HepG2 (cell line): ENCODE results near the gene COLGALT1. TPM values are rescaled to one million over a fixed set of nuclear protein-coding genes. Genes with fewer than 3 reads are reported as not detected.
"Not testable (repeated sequence)": the region's sequence is repeated elsewhere in the genome, so short reads cannot be mapped to it uniquely, and the experiment has no call there.

Source experiments
- ATAC-seq: fragments of 200-7000 bp; cut with Tn5 transposase; 3 replicates; pipeline ENCODE4 v1.9.1; 2020; ENCODE audit warnings: mild to moderate bottlenecking, moderate library complexity
- BruUV-seq: library from RNA; stranded (reverse); fragments of 400-500 nt; replicated peaks from 2 replicates; lab custom pipeline; 2021; lab: Mats Ljungman, UMichigan
- CTCF ChIA-PET: fragments of 300-600 bp; formaldehyde crosslinking; extraction: SDS; loops from one replicate; lab custom pipeline; 2021; ENCODE audit warnings: low total read pairs, inconsistent platforms, low intra/inter-chr PET ratio; lab: Yijun Ruan, JAX
- POLR2A ChIA-PET: fragments of 350-600 bp; sonication (Branson Sonifier 250); formaldehyde crosslinking; loops from one replicate; lab custom pipeline; 2020; ENCODE audit warnings: antibody characterized with exemption, inconsistent platforms; lab: Yijun Ruan, JAX
- DNase-seq: peaks from one replicate; pipeline ENCODE4 v3.0.0-alpha.2; 2015; ENCODE audit warnings: low spot score
- FAIRE-seq: peaks from 3 replicates; lab custom pipeline; 2011; peaks lifted over from hg19 to GRCh38; lab: Jason Lieb, UNC
- H2AFZ ChIP-seq: one replicate; pipeline ENCODE4 v1.6.1; 2011; ENCODE audit warnings: low read length, inconsistent platforms
- H3K27ac ChIP-seq: fragments of 300-600 bp; 3 replicates; pipeline ENCODE4 v1.8.0; 2011; ENCODE audit warnings: mixed run types, mild to moderate bottlenecking, mixed read lengths, low read length, inconsistent platforms; ENCODE audit not compliant: insufficient read depth; ENCODE audit errors: extremely low read length
- H3K27me3 ChIP-seq, 2 experiments: fragments of 200-600 bp in 1 of 2; 2 replicates in 1 of 2; 3 replicates in 1 of 2; pipeline versions ENCODE4 v1.6.0 to v1.8.0; 2011; ENCODE audit warnings: low read length in 2 of 2, mild to moderate bottlenecking in 2 of 2, moderate library complexity in 2 of 2, inconsistent platforms in 1 of 2; ENCODE audit not compliant: insufficient read depth in 2 of 2, control insufficient read depth in 1 of 2
- H3K36me3 ChIP-seq, 2 experiments: fragments of 200-600 bp in 1 of 2; replicated peaks in 1 of 2; 2 replicates in 1 of 2; 3 replicates in 1 of 2; pipeline versions ENCODE4 v1.5.1 to v1.8.0; 2011; ENCODE audit warnings: low read length in 2 of 2, inconsistent platforms in 1 of 2; ENCODE audit not compliant: insufficient read depth in 2 of 2, control insufficient read depth in 1 of 2
- H3K4me1 ChIP-seq: 2 replicates; pipeline ENCODE4 v1.5.1; 2012; ENCODE audit warnings: low read length, inconsistent platforms; ENCODE audit not compliant: insufficient read depth
- H3K4me2 ChIP-seq: 2 replicates; pipeline ENCODE4 v1.6.0; 2011; ENCODE audit warnings: low read depth, low read length, inconsistent platforms
- H3K4me3 ChIP-seq, 3 experiments: fragments of 200-600 bp in 1 of 3; sonication (generic), shearing (Covaris generic) in 1 of 3; replicated peaks in 1 of 3; 2 replicates each; pipeline ENCODE4 v1.5.1; 2011 to 2016; ENCODE audit warnings: low read length in 3 of 3, inconsistent platforms in 2 of 3, low read depth in 2 of 3, mild to moderate bottlenecking in 2 of 3, control low read depth in 1 of 3, mixed read lengths in 1 of 3; ENCODE audit not compliant: insufficient read depth in 1 of 3
- H3K79me2 ChIP-seq: one replicate; pipeline ENCODE4 v1.6.1; 2011; ENCODE audit warnings: low read length, inconsistent platforms; ENCODE audit not compliant: insufficient read depth
- H3K9ac ChIP-seq: 2 replicates; pipeline ENCODE4 v1.6.0; 2011; ENCODE audit warnings: mild to moderate bottlenecking, low read depth, low read length, inconsistent platforms; ENCODE audit not compliant: insufficient read depth
- H3K9me3 ChIP-seq: 2 replicates; pipeline ENCODE4 v1.5.1; 2012; ENCODE audit warnings: mild to moderate bottlenecking, low read length
- H4K20me1 ChIP-seq: 2 replicates; pipeline ENCODE4 v1.6.0; 2011; ENCODE audit warnings: inconsistent platforms, mild to moderate bottlenecking, low read length, moderate library complexity; ENCODE audit not compliant: insufficient read depth
- SP5 ChIP-seq: IDR thresholded peaks from 2 replicates; pipeline ENCODE4 v1.6.1; 2016; ENCODE audit warnings: low read depth, borderline replicate concordance
- U2AF1 ChIP-seq: fragments of 200-400 bp; formaldehyde crosslinking; optimal IDR thresholded peaks from 2 replicates; pipeline ENCODE3; 2017; ENCODE audit warnings: mild to moderate bottlenecking, low read depth, low read length
- ZMYM3 ChIP-seq: sonication (generic); formaldehyde crosslinking; IDR thresholded peaks from 2 replicates; pipeline ENCODE4 v1.5.1; 2020; ENCODE audit warnings: mild to moderate bottlenecking, missing genetic modification reagents
- ZNF12 ChIP-seq: sonication (generic); formaldehyde crosslinking; IDR thresholded peaks from 2 replicates; pipeline ENCODE4 v1.5.0; 2020; ENCODE audit warnings: missing genetic modification reagents
- ZNF121 ChIP-seq: sonication (generic); formaldehyde crosslinking; IDR thresholded peaks from 2 replicates; pipeline ENCODE4 v1.5.0; 2020; ENCODE audit warnings: mild to moderate bottlenecking, missing genetic modification reagents
- WGBS: methylation state at CpG from one replicate; pipeline ENCODE4 v1.1.6; 2017; ENCODE audit warnings: low lambda C conversion rate; 5-methylcytosine and 5-hydroxymethylcytosine counted together
- in situ Hi-C: cut with HindIII; loops from 2 replicates; pipeline ENCODE4 v1.10.0; 2017; ENCODE audit warnings: low pct_unique_long_range_greater_than_20kb; ENCODE audit not compliant: extremely low pct_ligation_motif_present
- intact Hi-C: fragments of 100-400 bp; cut with micrococcal nuclease; formaldehyde crosslinking; loops from one replicate; pipeline ENCODE4 v1.10.0; 2022; ENCODE audit not compliant: unreplicated experiment
- polyA plus RNA-seq, 8 experiments: library from polyadenylated mRNA; depleted of rRNA in 3 of 8; stranded (reverse) in 7 of 8; unstranded in 1 of 8; fragments of >200 nt; fragmentation: Illumina TruSeq in 4 of 8; extraction: Trizol in 4 of 8; gene quantifications; 2 replicates each; pipeline versions ENCODE4 v1.2.1 to v1.2.3, GENCODE V29; 2011 to 2016; ENCODE audit warnings: low read depth in 4 of 8, missing spikeins in 1 of 8, mixed read lengths in 1 of 8; ENCODE audit not compliant: insufficient read depth in 1 of 8
- total RNA-seq, 5 experiments: library from RNA; depleted of rRNA; stranded (reverse); fragments of >200 nt; fragmentation: Illumina TruSeq; extraction: Trizol; gene quantifications; 2 replicates each; pipeline ENCODE4 v1.2.3, GENCODE V29; 2016; ENCODE audit warnings: low read depth in 1 of 5
- TF ChIP-seq, protein P1 (sequence below): sonication (generic); formaldehyde crosslinking; IDR thresholded peaks from 2 replicates; pipeline ENCODE4 v1.4.0; 2020; ENCODE audit warnings: missing genetic modification reagents, borderline replicate concordance

Gene COLGALT1
- total and polyA plus RNA-seq, 2 of the 13 experiments (the other 11 are each of a cell fraction or from before 2014, with no cell fraction given) = 58.0 to 211 TPM

DNA sequence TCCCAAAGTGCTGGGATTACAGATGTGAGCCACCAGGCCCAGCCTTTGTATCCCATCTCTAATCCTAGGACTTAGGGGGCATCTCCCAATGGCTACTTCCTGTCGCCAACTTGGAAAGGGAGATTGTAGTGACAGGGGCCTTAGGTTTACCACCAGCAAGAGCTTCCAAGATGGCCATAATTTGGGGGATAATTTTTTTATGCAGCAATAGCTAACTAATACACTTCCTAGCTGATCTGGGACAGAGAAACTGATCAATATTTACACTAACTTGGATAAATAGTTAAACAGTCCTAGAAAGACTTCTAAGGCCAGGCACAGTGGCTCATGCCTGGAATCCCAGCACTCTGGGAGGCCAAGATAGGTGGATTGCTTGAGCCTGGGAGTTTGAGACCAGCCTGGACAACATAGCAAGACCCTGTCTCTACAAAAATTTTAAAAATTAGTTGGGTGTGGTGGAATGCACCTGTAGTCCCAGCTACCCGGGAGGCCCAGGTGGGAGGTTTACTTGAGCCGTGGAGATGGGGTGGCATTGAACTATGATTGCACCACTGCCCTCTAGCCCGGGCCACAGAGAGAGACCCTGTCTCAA, 5.3 kb upstream of the COLGALT1 start:
- ChIA-PET POLR2A (interaction anchor here (0.5 kb wide), 1 partner anchor 20 kb away, joined by 3 read pairs; no protein-coding TSS in a partner anchor), CTCF (no interaction called here)
- intact Hi-C loops (no loop called here), in situ Hi-C loops (no loop called here)
- H3K9ac ChIP-seq = no peak overlapping the region
- ATAC-seq (no peak), FAIRE-seq (no peak)
- BruUV-seq = no TSS peak
- H2AFZ ChIP-seq = no peak overlapping the region
- H3K9me3 ChIP-seq = no peaks in the 10 kb centered on the region
- no peaks in the 10 kb centered on the region for H3K27me3 ChIP-seq
- WGBS = 26% methylated on average over 4 of the region's 4 CpGs
- H3K4me3 ChIP-seq = no peak overlapping the region
- no peaks in the 10 kb centered on the region for H3K79me2 ChIP-seq
- no peaks in the 10 kb centered on the region for H4K20me1 ChIP-seq
- no peaks in the 10 kb centered on the region for H3K36me3 ChIP-seq
- TF ChIP-seq, protein P1, sequence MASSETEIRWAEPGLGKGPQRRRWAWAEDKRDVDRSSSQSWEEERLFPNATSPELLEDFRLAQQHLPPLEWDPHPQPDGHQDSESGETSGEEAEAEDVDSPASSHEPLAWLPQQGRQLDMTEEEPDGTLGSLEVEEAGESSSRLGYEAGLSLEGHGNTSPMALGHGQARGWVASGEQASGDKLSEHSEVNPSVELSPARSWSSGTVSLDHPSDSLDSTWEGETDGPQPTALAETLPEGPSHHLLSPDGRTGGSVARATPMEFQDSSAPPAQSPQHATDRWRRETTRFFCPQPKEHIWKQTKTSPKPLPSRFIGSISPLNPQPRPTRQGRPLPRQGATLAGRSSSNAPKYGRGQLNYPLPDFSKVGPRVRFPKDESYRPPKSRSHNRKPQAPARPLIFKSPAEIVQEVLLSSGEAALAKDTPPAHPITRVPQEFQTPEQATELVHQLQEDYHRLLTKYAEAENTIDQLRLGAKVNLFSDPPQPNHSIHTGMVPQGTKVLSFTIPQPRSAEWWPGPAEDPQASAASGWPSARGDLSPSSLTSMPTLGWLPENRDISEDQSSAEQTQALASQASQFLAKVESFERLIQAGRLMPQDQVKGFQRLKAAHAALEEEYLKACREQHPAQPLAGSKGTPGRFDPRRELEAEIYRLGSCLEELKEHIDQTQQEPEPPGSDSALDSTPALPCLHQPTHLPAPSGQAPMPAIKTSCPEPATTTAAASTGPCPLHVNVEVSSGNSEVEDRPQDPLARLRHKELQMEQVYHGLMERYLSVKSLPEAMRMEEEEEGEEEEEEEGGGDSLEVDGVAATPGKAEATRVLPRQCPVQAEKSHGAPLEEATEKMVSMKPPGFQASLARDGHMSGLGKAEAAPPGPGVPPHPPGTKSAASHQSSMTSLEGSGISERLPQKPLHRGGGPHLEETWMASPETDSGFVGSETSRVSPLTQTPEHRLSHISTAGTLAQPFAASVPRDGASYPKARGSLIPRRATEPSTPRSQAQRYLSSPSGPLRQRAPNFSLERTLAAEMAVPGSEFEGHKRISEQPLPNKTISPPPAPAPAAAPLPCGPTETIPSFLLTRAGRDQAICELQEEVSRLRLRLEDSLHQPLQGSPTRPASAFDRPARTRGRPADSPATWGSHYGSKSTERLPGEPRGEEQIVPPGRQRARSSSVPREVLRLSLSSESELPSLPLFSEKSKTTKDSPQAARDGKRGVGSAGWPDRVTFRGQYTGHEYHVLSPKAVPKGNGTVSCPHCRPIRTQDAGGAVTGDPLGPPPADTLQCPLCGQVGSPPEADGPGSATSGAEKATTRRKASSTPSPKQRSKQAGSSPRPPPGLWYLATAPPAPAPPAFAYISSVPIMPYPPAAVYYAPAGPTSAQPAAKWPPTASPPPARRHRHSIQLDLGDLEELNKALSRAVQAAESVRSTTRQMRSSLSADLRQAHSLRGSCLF (CRISPR knock-in tag) = no peak
- TF ChIP-seq SP5 (CRISPR knock-in tag) (no peak), ZNF12 (CRISPR knock-in tag) (peak; percentile 97), ZMYM3 (CRISPR knock-in tag) (0 out of 2 replicates have a peak, but pooled peaks have one; percentile 30), ZNF121 (CRISPR knock-in tag) (peak; percentile 78), U2AF1 (no peak)
- TF ChIP-seq, all 625 proteins: peak for 3
- no peak overlapping the region for H3K4me2 ChIP-seq
- no peak overlapping the region for H3K27ac ChIP-seq
- peaks cover 42% of the 10 kb centered on the region for H3K4me1 ChIP-seq
- DNase-seq = no peak

DNA sequence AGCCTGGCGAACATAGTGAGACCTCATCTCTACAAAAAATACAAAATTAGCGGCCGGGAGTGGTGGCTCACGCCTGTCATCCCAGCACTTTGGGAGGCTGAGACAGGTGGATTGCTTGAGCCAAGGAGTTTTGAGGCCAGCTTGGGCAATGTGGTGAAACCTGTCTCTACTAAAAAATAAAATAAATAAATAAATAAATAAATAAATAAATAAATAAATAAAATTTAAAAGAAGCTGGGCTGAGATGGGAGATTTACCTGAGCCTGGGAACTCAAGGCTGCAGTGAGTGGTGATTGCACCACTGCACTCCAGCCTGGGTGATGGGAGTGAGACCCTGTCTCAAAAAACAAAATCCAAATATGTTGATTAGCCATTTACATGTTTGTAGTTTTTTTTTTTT, 2.7 kb upstream of the COLGALT1 start:
- H3K4me2 ChIP-seq, H3K9me3 ChIP-seq, H3K27ac ChIP-seq, H3K9ac ChIP-seq, H4K20me1 ChIP-seq, FAIRE-seq, ATAC-seq, H3K36me3 ChIP-seq, CTCF ChIA-PET, H3K4me3 ChIP-seq, intact Hi-C loops, BruUV-seq, DNase-seq, H3K27me3 ChIP-seq, in situ Hi-C loops, H2AFZ ChIP-seq: not testable (repeated sequence)
- Histone ChIP-seq H3K4me1 (peaks cover 45% of the 10 kb centered on the region), H3K79me2 (peaks cover 15% of the 10 kb centered on the region)
- POLR2A ChIA-PET = interaction anchor here (1.2 kb wide), 1 partner anchor 42 kb away, joined by 6 read pairs; the partner anchor contains the start of gene PGLS
- 85% methylated on average over 4 of the region's 4 CpGs for WGBS
